Stimulated activated CD8-positive, alpha-beta memory T cell treated with anti-CD3 and anti-CD28 coated beads, Interleukin-4, amount 100 ng/mL, for 4 hours (primary cell): ENCODE data around the gene AP3D1.
A peak's percentile ranks its signal among the peaks of the same experiment; 100 is the strongest.

Experiments used
- DNase-seq, 2 donors: peaks; one replicate each; pipeline ENCODE4 v3.0.0-alpha.2; 2020; ENCODE audit warnings: low read depth in 2 of 2, low spot score in 1 of 2

The AP3D1 gene

DNA sequence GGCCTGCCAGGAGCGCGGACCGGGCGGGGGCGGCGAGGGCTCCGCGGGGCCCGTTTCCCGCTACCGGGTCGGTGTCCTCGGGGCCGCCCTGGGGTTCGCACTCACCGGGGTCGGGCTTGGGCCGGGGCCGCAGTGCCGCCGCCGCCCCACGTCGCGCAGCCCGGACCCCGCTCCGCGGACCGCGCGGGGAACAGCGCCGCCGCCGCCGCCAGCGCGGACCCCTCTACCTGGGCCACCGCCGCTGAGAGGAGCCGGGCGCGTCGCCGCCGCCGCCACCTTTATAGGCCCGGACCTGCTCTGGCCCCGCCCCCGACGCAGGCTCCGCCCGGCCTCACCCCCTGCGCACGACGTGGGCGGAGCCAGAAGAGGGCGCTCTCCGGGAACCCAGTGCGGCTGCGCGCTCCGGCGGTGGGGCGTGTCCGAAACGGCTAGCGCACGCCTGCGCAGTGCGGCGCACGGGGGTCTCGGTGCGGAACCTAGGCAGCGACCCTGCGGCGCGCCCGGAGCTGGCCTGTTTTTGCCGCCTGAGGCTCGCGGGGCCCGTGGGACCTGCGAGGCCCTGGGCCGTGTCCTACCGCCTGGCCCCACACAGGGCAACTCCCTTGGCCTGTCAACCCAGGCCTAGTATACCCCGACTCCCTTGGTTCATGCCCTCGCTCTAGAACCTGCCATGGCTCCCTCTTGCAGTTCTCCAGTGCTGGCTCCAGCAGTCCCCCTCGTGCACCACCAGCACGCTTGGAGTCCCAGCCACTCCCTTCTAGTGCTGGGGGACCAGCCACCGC lies 100.2 kb downstream of the AP3D1 start, which contains the start of gene MKNK2:
MKNK2 (minus strand) TSS at position 254 of the 782 bp plus-strand sequence. CDS start 393 bp downstream, outside the sequence.
- peak; percentile 89 for DNase-seq
